HEK293 (cell line): ENCODE data around the gene SPIRE2.
"Not testable (repeated sequence)": the region's sequence is repeated elsewhere in the genome, so short reads cannot be mapped to it uniquely, and the experiment has no call there.

ENCODE experiments used
- CTCF ChIA-PET: fragments of 350-600 bp; formaldehyde crosslinking; extraction: SDS; loops from one replicate; lab custom pipeline; 2021; ENCODE audit warnings: antibody characterized with exemption; lab: Yijun Ruan, JAX
- POLR2A ChIA-PET: fragments of 300-600 bp; formaldehyde crosslinking; extraction: SDS; loops from one replicate; lab custom pipeline; 2020; ENCODE audit warnings: antibody characterized with exemption, inconsistent platforms; lab: Yijun Ruan, JAX
- H3K27ac ChIP-seq: fragments of 200-500 bp; sonication (Bioruptor generic); 2 replicates; pipeline ENCODE4 v1.5.1; 2014; ENCODE audit warnings: low read depth, low read length, control low read depth, inconsistent platforms; ENCODE audit errors: extremely low read depth
- H3K36me3 ChIP-seq, 2 experiments: fragments of 200-500 bp in 1 of 2; sonication (Bioruptor generic) in 1 of 2; 1 replicate in 1 of 2; 2 replicates in 1 of 2; pipeline ENCODE4 v1.5.1; 2014 to 2017; ENCODE audit warnings: inconsistent platforms in 2 of 2, low read length in 2 of 2; ENCODE audit not compliant: control insufficient read depth in 2 of 2, insufficient read depth in 1 of 2
- H3K4me1 ChIP-seq: fragments of 200-500 bp; sonication (Bioruptor generic); 2 replicates; pipeline ENCODE4 v1.5.1; 2014; ENCODE audit warnings: mild to moderate bottlenecking, low read length, inconsistent platforms; ENCODE audit not compliant: control insufficient read depth, insufficient read depth
- H3K4me3 ChIP-seq: 2 replicates; pipeline ENCODE4 v1.5.1; 2011; ENCODE audit warnings: low read depth, mild to moderate bottlenecking, control low read depth, low read length, moderate library complexity
- H3K9me3 ChIP-seq: fragments of 200-500 bp; sonication (Bioruptor generic); 2 replicates; pipeline ENCODE4 v1.5.1; 2014; ENCODE audit warnings: low read depth, low read length, inconsistent platforms; ENCODE audit not compliant: control insufficient read depth, insufficient read depth
- EGR2 ChIP-seq: fragments of 450-650 bp; formaldehyde crosslinking; IDR thresholded peaks from 2 replicates; pipeline ENCODE4 v1.5.1; 2016; ENCODE audit warnings: low read depth, missing biosample characterization, missing genetic modification characterization
- KLF1 ChIP-seq: fragments of 450-650 bp; formaldehyde crosslinking; IDR thresholded peaks from 2 replicates; pipeline ENCODE4 v1.5.1; 2016; ENCODE audit warnings: missing biosample characterization, missing genetic modification characterization
- KLF17 ChIP-seq: fragments of 450-650 bp; formaldehyde crosslinking; IDR thresholded peaks from 2 replicates; pipeline ENCODE4 v1.5.1; 2016; ENCODE audit warnings: missing biosample characterization, missing genetic modification characterization
- PRDM4 ChIP-seq: fragments of 450-650 bp; formaldehyde crosslinking; IDR thresholded peaks from 2 replicates; pipeline ENCODE4 v1.5.1; 2017; ENCODE audit warnings: missing biosample characterization, missing genetic modification characterization
- REPIN1 ChIP-seq: fragments of 450-650 bp; formaldehyde crosslinking; IDR thresholded peaks from 2 replicates; pipeline ENCODE4 v1.5.1; 2017; ENCODE audit warnings: missing biosample characterization, missing genetic modification characterization, low read depth
- SCRT1 ChIP-seq: fragments of 450-650 bp; formaldehyde crosslinking; IDR thresholded peaks from 2 replicates; pipeline ENCODE4 v1.5.1; 2016; ENCODE audit warnings: missing biosample characterization, missing genetic modification characterization, borderline replicate concordance
- ZBTB49 ChIP-seq: fragments of 450-650 bp; formaldehyde crosslinking; IDR thresholded peaks from 2 replicates; pipeline ENCODE4 v1.5.1; 2016; ENCODE audit warnings: missing biosample characterization, missing genetic modification characterization, low read depth
- ZNF114 ChIP-seq: fragments of 450-650 bp; formaldehyde crosslinking; IDR thresholded peaks from 2 replicates; pipeline ENCODE4 v1.5.0; 2017; ENCODE audit warnings: missing biosample characterization, missing genetic modification characterization
- ZNF133 ChIP-seq: fragments of 450-650 bp; formaldehyde crosslinking; IDR thresholded peaks from 2 replicates; pipeline ENCODE4 v1.5.1; 2016; ENCODE audit warnings: missing biosample characterization, missing genetic modification characterization
- ZNF148 ChIP-seq: fragments of 450-650 bp; formaldehyde crosslinking; IDR thresholded peaks from 2 replicates; pipeline ENCODE4 v1.5.0; 2017; ENCODE audit warnings: missing biosample characterization, missing genetic modification characterization, borderline replicate concordance
- ZNF26 ChIP-seq: fragments of 450-650 bp; formaldehyde crosslinking; IDR thresholded peaks from 2 replicates; pipeline ENCODE4 v1.5.1; 2016; ENCODE audit warnings: missing biosample characterization, missing genetic modification characterization
- ZNF549 ChIP-seq: fragments of 450-650 bp; IDR thresholded peaks from 2 replicates; pipeline ENCODE4 v1.5.1; 2018; ENCODE audit warnings: missing biosample characterization, missing genetic modification characterization, mild to moderate bottlenecking, inconsistent platforms, moderate library complexity
- ZNF621 ChIP-seq: fragments of 450-650 bp; formaldehyde crosslinking; IDR thresholded peaks from 2 replicates; pipeline ENCODE4 v1.5.1; 2017; ENCODE audit warnings: missing biosample characterization, missing genetic modification characterization
- ZNF792 ChIP-seq: fragments of 450-650 bp; formaldehyde crosslinking; IDR thresholded peaks from 2 replicates; pipeline ENCODE4 v1.5.1; 2016; ENCODE audit warnings: missing biosample characterization, missing genetic modification characterization

The SPIRE2 gene

DNA sequence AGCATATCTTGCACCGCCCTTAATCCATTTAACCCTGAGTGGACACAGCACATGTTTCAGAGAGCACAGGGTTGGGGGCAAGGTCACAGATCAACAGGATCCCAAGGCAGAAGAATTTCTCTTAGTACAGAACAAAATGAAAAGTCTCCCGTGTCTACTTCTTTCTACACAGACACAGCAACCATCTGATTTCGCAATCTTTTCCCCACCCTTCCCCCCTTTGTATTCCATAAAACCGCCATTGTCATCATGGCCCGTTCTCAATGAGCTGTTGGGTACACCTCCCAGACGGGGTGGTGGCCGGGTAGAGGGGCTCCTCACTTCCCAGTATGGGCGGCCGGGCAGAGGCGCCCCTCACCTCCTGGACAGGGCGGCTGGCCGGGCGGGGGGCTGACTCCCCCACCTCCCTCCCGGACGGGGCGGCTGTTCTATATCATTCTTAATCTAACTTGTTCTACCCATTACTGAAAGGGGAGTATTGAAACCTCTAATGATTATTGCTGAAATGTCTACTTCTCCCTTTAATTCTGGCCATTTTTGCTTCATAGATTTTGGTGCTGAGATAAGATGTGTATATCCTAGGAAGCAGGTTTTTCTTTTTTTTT lies 21.6 kb upstream of the SPIRE2 start:
- H3K9me3 ChIP-seq, CTCF ChIA-PET, POLR2A ChIA-PET, H3K4me3 ChIP-seq, H3K4me1 ChIP-seq, H3K27ac ChIP-seq: not testable (repeated sequence)
- TF ChIP-seq KLF1 (peak; percentile 40; the same call in 1 of the 2 replicates), PRDM4 (tag by site-specific recombination) (peak; percentile 66)
- peaks cover 71 to 94% of the 10 kb centered on the region in 2 experiments; a peak in 2 of 3 replicates for H3K36me3 ChIP-seq

DNA sequence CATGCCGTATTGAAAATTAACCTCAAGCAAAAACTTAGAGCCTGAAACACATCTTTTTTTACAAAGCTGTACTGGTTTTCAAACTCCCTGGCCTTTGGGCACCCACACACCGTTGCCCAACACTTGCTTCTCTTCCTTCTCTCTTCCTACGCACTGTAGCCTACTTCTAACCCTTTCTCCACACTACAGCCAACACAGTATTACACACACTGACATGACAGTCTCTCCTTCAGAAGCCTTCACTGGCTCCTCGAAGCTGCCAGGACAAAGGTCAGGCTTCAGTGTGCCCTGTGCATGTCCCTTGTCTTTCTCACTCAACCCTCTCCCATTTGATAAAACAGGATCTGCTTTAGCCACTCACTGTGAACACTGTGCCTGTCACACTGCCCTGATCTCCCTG lies 19.8 kb upstream of the SPIRE2 start:
- Histone ChIP-seq H3K9me3 (no peaks in the 10 kb centered on the region), H3K4me1 (no peaks in the 10 kb centered on the region), H3K4me3 (no peak overlapping the region), H3K27ac (no peak overlapping the region), H3K36me3 (peaks cover 76 to 88% of the 10 kb centered on the region in 2 experiments; a peak in 2 of 3 replicates)
- POLR2A ChIA-PET, result interaction anchor here (0.6 kb wide), 1 partner anchor 30 kb away, joined by 3 read pairs; no protein-coding TSS in a partner anchor
- no peak for TF ChIP-seq ZNF133 (tag by site-specific recombination)
- no peak for TF ChIP-seq ZNF792 (tag by site-specific recombination)
- no peak for TF ChIP-seq ZNF549 (tag by site-specific recombination)
- peak; percentile 46; the same call in 1 of the 2 replicates for TF ChIP-seq EGR2 (tag by site-specific recombination)
- TF ChIP-seq KLF17 (tag by site-specific recombination), result no peak
- TF ChIP-seq ZNF114 (tag by site-specific recombination), result no peak
- no peak for TF ChIP-seq ZNF26 (tag by site-specific recombination)
- TF ChIP-seq SCRT1 (tag by site-specific recombination), result no peak
- TF ChIP-seq ZNF621 (tag by site-specific recombination), result no peak
- TF ChIP-seq REPIN1 (tag by site-specific recombination), result no peak
- TF ChIP-seq ZBTB49 (tag by site-specific recombination), result no peak
- 0 out of 2 replicates have a peak, but pooled peaks have one; percentile 22 for TF ChIP-seq ZNF148 (tag by site-specific recombination)
- CTCF ChIA-PET, result interaction anchor here (0.6 to 1.3 kb wide), 2 partner anchors 9 to 53 kb away, joined by 4 to 7 read pairs; no protein-coding TSS in a partner anchor
